ENCODE data around the gene ABTB1.

GRCh38 chr3:127678611-127679533 is 6.1 kb downstream of the ABTB1 start:
- TF ChIP-seq YY1 (IDR thresholded peaks at IDR 0.05; ENCODE audit: insufficient read depth, insufficient read length) (no peak), SUZ12 (IDR thresholded peaks at IDR 0.05; ENCODE audit: extremely low read depth, insufficient read depth, insufficient read length) (no peak)
